Glutamatergic neuron (in vitro differentiated cells): ENCODE data around the gene TMEM204. TPM values are rescaled to one million over a fixed set of nuclear protein-coding genes. Genes with fewer than 3 reads are reported as not detected.

Source experiments
- DNase-seq: peaks from one replicate; pipeline ENCODE4 v3.0.0; 2022
- H3K27ac Mint-ChIP-seq: one replicate; pipeline ENCODE4 v1.8.0; 2020; ENCODE audit warnings: mild to moderate bottlenecking, mixed read lengths, inconsistent platforms; ENCODE audit not compliant: unreplicated experiment
- H3K27me3 Mint-ChIP-seq: one replicate; pipeline ENCODE4 v1.8.0; 2020; ENCODE audit warnings: mild to moderate bottlenecking, moderate library complexity, mixed read lengths, inconsistent platforms; ENCODE audit not compliant: unreplicated experiment
- H3K36me3 Mint-ChIP-seq: one replicate; pipeline ENCODE4 v1.8.0; 2020; ENCODE audit warnings: mild to moderate bottlenecking, mixed read lengths, inconsistent platforms; ENCODE audit not compliant: unreplicated experiment
- H3K4me1 Mint-ChIP-seq: one replicate; pipeline ENCODE4 v1.8.0; 2020; ENCODE audit warnings: mild to moderate bottlenecking, low read depth, mixed read lengths, inconsistent platforms; ENCODE audit not compliant: unreplicated experiment
- H3K4me3 Mint-ChIP-seq: one replicate; pipeline ENCODE4 v1.8.0; 2020; ENCODE audit warnings: mild to moderate bottlenecking, mixed read lengths, inconsistent platforms; ENCODE audit not compliant: unreplicated experiment
- H3K9me3 Mint-ChIP-seq: one replicate; pipeline ENCODE4 v1.8.0; 2020; ENCODE audit warnings: mild to moderate bottlenecking, moderate library complexity, mixed read lengths, inconsistent platforms; ENCODE audit not compliant: unreplicated experiment
- total RNA-seq: library from RNA; stranded (reverse); fragmentation: NEBNext Ultra II Directional; extraction: Animal tissue kit (Norgen Biotek cat#: 25700); gene quantifications from one replicate; pipeline ENCODE4 v1.2.1, GENCODE V29; 2021; ENCODE audit not compliant: unreplicated experiment
- TF ChIP-seq, protein P1 (sequence below): fragments of 200-600 bp; sonication (generic); IDR thresholded peaks from one replicate; pipeline ENCODE4 v1.5.0; 2021; ENCODE audit not compliant: partially characterized antibody, unreplicated experiment

Gene TMEM204
- total RNA-seq, 1 donor from 2014 or later = 0.22 TPM

GRCh38 chr16:1492923-1493745, 40.3 kb upstream of the TMEM204 start, which contains the start of gene TELO2:
TSS of gene TELO2 (plus strand) at chr16:1493360. CDS start at chr16:1494282, 922 bp downstream.
- Mint-ChIP-seq H3K27me3 (peaks cover 8% of the 10 kb centered on the region), H3K4me1 (peaks cover 7% of the 10 kb centered on the region)
- TF ChIP-seq, protein P1, sequence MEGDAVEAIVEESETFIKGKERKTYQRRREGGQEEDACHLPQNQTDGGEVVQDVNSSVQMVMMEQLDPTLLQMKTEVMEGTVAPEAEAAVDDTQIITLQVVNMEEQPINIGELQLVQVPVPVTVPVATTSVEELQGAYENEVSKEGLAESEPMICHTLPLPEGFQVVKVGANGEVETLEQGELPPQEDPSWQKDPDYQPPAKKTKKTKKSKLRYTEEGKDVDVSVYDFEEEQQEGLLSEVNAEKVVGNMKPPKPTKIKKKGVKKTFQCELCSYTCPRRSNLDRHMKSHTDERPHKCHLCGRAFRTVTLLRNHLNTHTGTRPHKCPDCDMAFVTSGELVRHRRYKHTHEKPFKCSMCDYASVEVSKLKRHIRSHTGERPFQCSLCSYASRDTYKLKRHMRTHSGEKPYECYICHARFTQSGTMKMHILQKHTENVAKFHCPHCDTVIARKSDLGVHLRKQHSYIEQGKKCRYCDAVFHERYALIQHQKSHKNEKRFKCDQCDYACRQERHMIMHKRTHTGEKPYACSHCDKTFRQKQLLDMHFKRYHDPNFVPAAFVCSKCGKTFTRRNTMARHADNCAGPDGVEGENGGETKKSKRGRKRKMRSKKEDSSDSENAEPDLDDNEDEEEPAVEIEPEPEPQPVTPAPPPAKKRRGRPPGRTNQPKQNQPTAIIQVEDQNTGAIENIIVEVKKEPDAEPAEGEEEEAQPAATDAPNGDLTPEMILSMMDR = no peak

DNA sequence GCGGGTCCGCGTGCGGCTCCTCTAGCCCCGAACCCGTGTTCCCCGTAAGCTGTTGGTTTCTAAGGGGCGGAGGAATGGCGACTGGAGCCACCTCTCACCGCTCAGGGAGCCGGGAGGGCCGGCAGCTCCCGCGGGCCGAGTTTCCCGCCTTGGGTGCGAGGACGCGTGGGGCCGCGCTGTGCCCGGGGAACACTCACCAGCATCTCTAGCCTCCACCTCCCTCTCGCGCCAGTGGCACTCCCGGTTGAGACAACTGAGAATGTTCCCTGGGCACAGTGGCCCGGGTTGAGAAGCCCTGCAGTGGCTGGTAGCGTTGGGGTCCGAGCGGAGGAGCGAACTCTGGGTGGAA, 39.7 kb upstream of the TMEM204 start:
- H3K27ac Mint-ChIP-seq = peak overlapping the region; percentile 85
- H3K4me1 Mint-ChIP-seq = peaks cover 4% of the 10 kb centered on the region
- TF ChIP-seq, protein P1 = no peak
- no peak for DNase-seq
- peak overlapping the region; percentile 90 for H3K4me3 Mint-ChIP-seq
- no peaks in the 10 kb centered on the region for H3K36me3 Mint-ChIP-seq
- peaks cover 6% of the 10 kb centered on the region for H3K27me3 Mint-ChIP-seq
- H3K9me3 Mint-ChIP-seq = peaks cover 12% of the 10 kb centered on the region

More at GRCh38 chr16:1492923-1493745, 40.3 kb upstream of the TMEM204 start, which contains the start of gene TELO2:
- H3K27ac Mint-ChIP-seq = peak within 1 kb of the TSS; percentile 94
- peaks cover 11% of the 10 kb centered on the region for H3K9me3 Mint-ChIP-seq
- H3K36me3 Mint-ChIP-seq = no peaks in the 10 kb centered on the region
- DNase-seq = peak; percentile 89
- peak within 1 kb of the TSS; percentile 97 for H3K4me3 Mint-ChIP-seq

- peak; percentile 69 for DNase-seq
- peaks cover 6% of the 10 kb centered on the region for H3K27me3 Mint-ChIP-seq
- H3K27ac Mint-ChIP-seq = peak overlapping the region; percentile 85
- peaks cover 12% of the 10 kb centered on the region for H3K9me3 Mint-ChIP-seq
- no peaks in the 10 kb centered on the region for H3K36me3 Mint-ChIP-seq
- peak overlapping the region; percentile 90 for H3K4me3 Mint-ChIP-seq
- TF ChIP-seq, protein P1 = peak; percentile 14
- H3K4me1 Mint-ChIP-seq = peaks cover 4% of the 10 kb centered on the region
Measured at GRCh38 chr16:1494129-1494640, 39.3 kb upstream of the TMEM204 start.

DNA sequence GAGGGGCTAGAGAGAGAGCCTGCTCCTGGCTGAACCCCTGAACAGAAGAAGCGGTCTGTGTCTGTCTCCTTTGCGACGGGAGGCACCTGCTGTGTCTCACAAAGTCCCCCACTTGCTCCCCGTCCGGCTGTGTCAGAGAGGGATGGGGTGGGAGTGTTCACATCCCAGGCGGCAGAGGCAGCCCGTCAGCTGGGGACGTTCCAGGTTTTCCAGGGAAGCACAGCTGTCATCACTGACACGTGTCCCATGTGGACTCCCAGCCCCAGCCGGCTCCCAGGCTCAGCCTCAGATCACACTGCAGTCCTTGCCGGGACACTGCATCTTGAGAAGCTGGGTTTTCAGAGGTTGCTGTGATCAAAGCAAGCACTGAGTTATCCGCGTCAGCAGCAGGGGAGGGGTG, 38.8 kb upstream of the TMEM204 start:
- Mint-ChIP-seq H3K27ac (peak overlapping the region; percentile 85), H3K27me3 (peaks cover 6% of the 10 kb centered on the region), H3K4me1 (peaks cover 4% of the 10 kb centered on the region), H3K9me3 (peaks cover 12% of the 10 kb centered on the region), H3K4me3 (peak overlapping the region; percentile 90), H3K36me3 (no peaks in the 10 kb centered on the region)
- peak; percentile 73 for DNase-seq
- TF ChIP-seq, protein P1 = no peak
